NCI-H526 (cell line): Measurements from ENCODE around the gene AGGF1.
"Not testable (repeated sequence)": the region's sequence is repeated elsewhere in the genome, so short reads cannot be mapped to it uniquely, and the experiment has no call there.

Source experiments
- DNase-seq, 2 experiments: peaks; one replicate each; lab custom pipeline; 2025; lab: John Stamatoyannopoulos, UW

AGGF1 gene

GRCh38 chr5:77086368-77086688, 56.1 kb downstream of the AGGF1 start:
- DNase-seq = no peak

GRCh38 chr5:77086689-77087483, 56.7 kb downstream of the AGGF1 start, which contains the start of gene ZBED3:
TSS of gene ZBED3 (minus strand) at chr5:77087285. CDS start at chr5:77077878, 9,407 bp downstream.
- DNase-seq = peak; percentile 79 to 82

GRCh38 chr5:77087484-77088261, 57.5 kb downstream of the AGGF1 start:
- DNase-seq = no peak

GRCh38 chr5:77095189-77095588, 65.0 kb downstream of the AGGF1 start:
- DNase-seq = no peak

GRCh38 chr5:77101298-77101697, 71.1 kb downstream of the AGGF1 start:
- DNase-seq = no peak

GRCh38 chr5:77102549-77102948, 72.3 kb downstream of the AGGF1 start:
- DNase-seq = no peak

GRCh38 chr5:77103457-77103856, 73.3 kb downstream of the AGGF1 start:
- no peak for DNase-seq

GRCh38 chr5:77104813-77105212, 74.6 kb downstream of the AGGF1 start:
- DNase-seq = no peak

- DNase-seq = not testable (repeated sequence)
These were observed 76.8 kb downstream of the AGGF1 start for GRCh38 chr5:77107035-77107434.
